Endothelial cell of umbilical vein (primary cell): ENCODE data around the gene TENM4. TPM values are rescaled to one million over a fixed set of nuclear protein-coding genes. Genes with fewer than 3 reads are reported as not detected.

Experiments
- BruUV-seq: library from RNA; stranded (reverse); fragments of 400-500 nt; replicated peaks from 2 replicates; lab custom pipeline; 2021; lab: Mats Ljungman, UMichigan
- CTCF ChIA-PET: fragments of 300-600, 350-600 bp; sonication (Branson Sonifier 250); formaldehyde crosslinking; loops from one replicate; lab custom pipeline; 2021; ENCODE audit warnings: antibody characterized with exemption, inconsistent platforms; lab: Charles Lee
- POLR2A ChIA-PET: fragments of 300-600, 350-600 bp; sonication (Branson Sonifier 250); formaldehyde crosslinking; loops from one replicate; lab custom pipeline; 2021; ENCODE audit warnings: antibody characterized with exemption, inconsistent platforms; lab: Charles Lee
- DNase-seq: peaks from one replicate; pipeline ENCODE4 v3.0.0-alpha.2; 2011; ENCODE audit warnings: low read depth, low spot score
- FAIRE-seq: peaks from 2 replicates; lab custom pipeline; 2011; peaks lifted over from hg19 to GRCh38; lab: Jason Lieb, UNC
- H2AFZ ChIP-seq: 2 replicates; pipeline ENCODE4 v1.6.0; 2012; ENCODE audit warnings: low read depth, low read length, control low read depth, inconsistent platforms
- H3K27ac ChIP-seq: 2 replicates; pipeline ENCODE4 v1.5.1; 2011; ENCODE audit warnings: low read depth, mild to moderate bottlenecking, control low read depth, low read length, moderate library complexity; ENCODE audit not compliant: insufficient read depth
- H3K27me3 ChIP-seq, 2 experiments: 2 replicates each; pipeline versions ENCODE4 v1.6.0 to v1.6.1; 2011; ENCODE audit warnings: low read length in 2 of 2, mixed read lengths in 1 of 2; ENCODE audit not compliant: control insufficient read depth in 2 of 2, insufficient read depth in 2 of 2
- H3K36me3 ChIP-seq, 2 experiments: 2 replicates in 1 of 2; 3 replicates in 1 of 2; pipeline ENCODE4 v1.5.1; 2011; ENCODE audit warnings: low read length in 2 of 2, mild to moderate bottlenecking in 1 of 2, moderate library complexity in 1 of 2; ENCODE audit not compliant: control insufficient read depth in 2 of 2, insufficient read depth in 2 of 2; ENCODE audit errors: extremely low read depth in 1 of 2
- H3K4me1 ChIP-seq: 3 replicates; pipeline ENCODE4 v1.5.1; 2011; ENCODE audit warnings: mild to moderate bottlenecking, low read length; ENCODE audit not compliant: control insufficient read depth, insufficient read depth; ENCODE audit errors: extremely low read depth
- H3K4me2 ChIP-seq: 2 replicates; pipeline ENCODE4 v1.6.1; 2011; ENCODE audit warnings: low read length, control low read depth, mixed read lengths; ENCODE audit not compliant: insufficient read depth
- H3K4me3 ChIP-seq, 3 experiments: fragments of 200-600 bp in 1 of 3; sonication (generic), shearing (Covaris generic) in 1 of 3; replicated peaks in 1 of 3; 2 replicates each; pipeline ENCODE4 v1.5.1; 2011 to 2016; ENCODE audit warnings: control low read depth in 3 of 3, low read length in 3 of 3, mild to moderate bottlenecking in 2 of 3, inconsistent platforms in 1 of 3, low read depth in 1 of 3, moderate library complexity in 1 of 3; ENCODE audit not compliant: insufficient read depth in 1 of 3
- H3K79me2 ChIP-seq: 2 replicates; pipeline ENCODE4 v1.6.0; 2012; ENCODE audit warnings: low read length, inconsistent platforms; ENCODE audit not compliant: control insufficient read depth, insufficient read depth
- H3K9ac ChIP-seq: replicated peaks from 2 replicates; pipeline ENCODE3; 2011; ENCODE audit warnings: low read length, control low read depth; ENCODE audit not compliant: insufficient read depth; ENCODE audit errors: extremely low read depth
- H3K9me1 ChIP-seq: replicated peaks from 3 replicates; pipeline ENCODE4 v1.6.0; 2011; ENCODE audit warnings: mild to moderate bottlenecking, low read length; ENCODE audit not compliant: control insufficient read depth, insufficient read depth; ENCODE audit errors: extremely low read depth
- H3K9me3 ChIP-seq: replicated peaks from 2 replicates; pipeline ENCODE4 v1.5.1; 2012; ENCODE audit warnings: low read length, inconsistent platforms; ENCODE audit not compliant: control insufficient read depth, insufficient read depth
- H4K20me1 ChIP-seq: replicated peaks from 2 replicates; pipeline ENCODE3; 2011; ENCODE audit warnings: mild to moderate bottlenecking, low read length; ENCODE audit not compliant: control insufficient read depth, insufficient read depth; ENCODE audit errors: extremely low read depth
- CTCF ChIP-seq, 2 donors: IDR thresholded peaks; 1 replicate in 1 of 2; 2 replicates in 1 of 2; pipeline ENCODE4 v1.5.1; 2011; ENCODE audit warnings: low read length in 2 of 2, mild to moderate bottlenecking in 2 of 2, moderate library complexity in 2 of 2, control low read depth in 1 of 2, inconsistent platforms in 1 of 2, low read depth in 1 of 2; ENCODE audit not compliant: insufficient read depth in 1 of 2; ENCODE audit errors: extremely low read depth in 1 of 2
- EZH2 ChIP-seq: IDR thresholded peaks from 2 replicates; pipeline ENCODE4 v1.6.1; 2012; ENCODE audit warnings: borderline replicate concordance, low read depth, mild to moderate bottlenecking, moderate library complexity, low read length, inconsistent platforms; ENCODE audit not compliant: severe bottlenecking
- FOS ChIP-seq: IDR thresholded peaks from 2 replicates; pipeline ENCODE4 v1.6.1; 2011; ENCODE audit warnings: mild to moderate bottlenecking, low read length, moderate library complexity, borderline replicate concordance; ENCODE audit not compliant: insufficient read depth
- GATA2 ChIP-seq: IDR thresholded peaks from 2 replicates; pipeline ENCODE4 v1.7.0; 2011; ENCODE audit warnings: low read depth, mild to moderate bottlenecking, moderate library complexity, mixed read lengths, low read length; ENCODE audit not compliant: insufficient read length, insufficient read depth
- JUN ChIP-seq: IDR thresholded peaks from 2 replicates; pipeline ENCODE4 v1.6.1; 2011; ENCODE audit warnings: borderline replicate concordance, low read depth; ENCODE audit not compliant: insufficient read length, insufficient read depth
- MYC ChIP-seq: IDR thresholded peaks from one replicate; pipeline ENCODE4 v1.6.1; 2011; ENCODE audit warnings: mild to moderate bottlenecking, low read depth, low read length
- POLR2A ChIP-seq: IDR thresholded peaks from 2 replicates; pipeline ENCODE4 v1.6.1; 2012; ENCODE audit warnings: low read depth, mild to moderate bottlenecking, control low read depth, low read length
- POLR2AphosphoS5 ChIP-seq: IDR thresholded peaks from 2 replicates; pipeline ENCODE4 v1.6.1; 2012; ENCODE audit warnings: low read depth, mild to moderate bottlenecking, control low read depth, low read length, moderate library complexity; ENCODE audit not compliant: insufficient read depth
- dilution Hi-C: fragments of 300-500 bp; cut with MboI; formaldehyde crosslinking; loops from one replicate; pipeline ENCODE4 v1.15.0; 2019; ENCODE audit warnings: low sequenced_read_pairs; ENCODE audit not compliant: extremely low pct_ligation_motif_present
- intact Hi-C: fragments of 100-400 bp; cut with micrococcal nuclease; formaldehyde crosslinking; loops from one replicate; pipeline ENCODE4 v1.10.0; 2022
- polyA plus RNA-seq, 4 experiments: library from polyadenylated mRNA; depleted of rRNA in 3 of 4; stranded (reverse) in 3 of 4; unstranded in 1 of 4; fragments of >200 nt; gene quantifications; 2 replicates each; pipeline versions ENCODE4 v1.2.1 to v1.2.3, GENCODE V29; 2011 to 2012; ENCODE audit warnings: missing spikeins in 1 of 4
- total RNA-seq: library from RNA; stranded (reverse); gene quantifications from 2 replicates; pipeline ENCODE4 v1.2.3, GENCODE V29; 2021
- TF ChIP-seq, protein P1 (sequence below): IDR thresholded peaks from 2 replicates; pipeline ENCODE4 v1.6.1; 2011; ENCODE audit not compliant: insufficient read depth, insufficient read length

TENM4 gene
- total and polyA plus RNA-seq, 2 donors (not counting 3 experiments of a cell fraction or from before 2014, with no cell fraction given) = 0.06 to 0.27 TPM

GRCh38 chr11:79412761-79413160, 28.1 kb downstream of the TENM4 start:
- TF ChIP-seq JUN (no peak), POLR2A (no peak), EZH2 (no peak), CTCF (IDR thresholded peaks at IDR 0.05; ENCODE audit: extremely low read depth in 1 of 2, insufficient read depth in 1 of 2, low read depth in 1 of 2, low read length in 2 of 2) (no peak), GATA2 (no peak), MYC (no peak), FOS (no peak), POLR2AphosphoS5 (no peak)
- TF ChIP-seq, protein P1, sequence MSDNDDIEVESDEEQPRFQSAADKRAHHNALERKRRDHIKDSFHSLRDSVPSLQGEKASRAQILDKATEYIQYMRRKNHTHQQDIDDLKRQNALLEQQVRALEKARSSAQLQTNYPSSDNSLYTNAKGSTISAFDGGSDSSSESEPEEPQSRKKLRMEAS = no peak
- BruUV-seq = no TSS peak
- Histone ChIP-seq H2AFZ (no peak overlapping the region), H3K36me3 (no peaks in the 10 kb centered on the region), H3K9ac (no peak overlapping the region), H3K4me1 (no peaks in the 10 kb centered on the region), H3K4me3 (no peak overlapping the region), H3K9me1 (no peaks in the 10 kb centered on the region), H3K79me2 (no peaks in the 10 kb centered on the region), H4K20me1 (no peaks in the 10 kb centered on the region), H3K9me3 (no peaks in the 10 kb centered on the region), H3K4me2 (no peak overlapping the region), H3K27me3 (no peaks in the 10 kb centered on the region), H3K27ac (no peak overlapping the region)
- no peak for FAIRE-seq
- CTCF ChIA-PET = no interaction called here
- intact Hi-C loops (no loop called here), dilution Hi-C loops (no loop called here)
- DNase-seq = no peak
- POLR2A ChIA-PET = no interaction called here
